GM13976 (cell line): ENCODE measurements around the gene ZNF750.
"Not testable (repeated sequence)": the region's sequence is repeated elsewhere in the genome, so short reads cannot be mapped to it uniquely, and the experiment has no call there.

Experiments used
- DNase-seq: peaks from one replicate; pipeline ENCODE4 v3.0.0; 2012; ENCODE audit warnings: low spot score
- in situ Hi-C: fragments of 300-500 bp; cut with MboI; formaldehyde crosslinking; loops from one replicate; pipeline ENCODE4 v1.12.0; 2022; ENCODE audit warnings: low sequenced_read_pairs, mixed read lengths, inconsistent platforms; ENCODE audit not compliant: unreplicated experiment
- TF ChIP-seq, protein P1 (sequence below): IDR thresholded peaks from 2 replicates; pipeline ENCODE4 v1.5.1; 2012; ENCODE audit warnings: borderline replicate concordance, mild to moderate bottlenecking; ENCODE audit not compliant: insufficient read depth; ENCODE audit errors: extremely low read depth, missing control alignments, control extremely low read depth

Gene ZNF750

DNA sequence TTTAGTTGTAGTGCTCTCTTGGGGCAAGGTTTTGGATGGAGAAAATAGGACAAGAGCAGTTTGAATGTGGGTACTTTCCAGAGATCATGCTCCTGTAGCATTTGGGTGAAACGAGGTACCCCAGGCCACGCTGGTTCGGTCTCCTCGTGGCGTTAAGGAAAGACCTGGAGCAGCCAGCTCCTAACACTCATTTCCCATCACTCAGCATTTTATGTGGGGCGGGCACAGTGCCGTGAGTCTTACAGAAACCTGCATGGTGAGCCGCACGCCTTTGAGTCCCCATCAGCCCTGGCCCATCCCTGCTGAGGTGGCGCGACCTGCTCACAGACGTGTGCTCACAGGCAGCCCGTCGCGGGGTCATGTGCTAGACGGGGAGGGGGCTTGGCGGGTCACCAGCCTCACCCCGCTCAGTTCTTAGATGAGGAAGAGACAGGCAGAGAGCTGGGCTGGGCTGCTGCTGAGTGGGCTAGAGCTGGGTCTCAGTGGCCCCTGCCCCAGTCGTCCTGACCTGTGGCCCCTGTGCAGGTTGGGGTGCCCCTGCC, 50.7 kb downstream of the ZNF750 start:
- in situ Hi-C loops = loop anchor here (10.0 kb wide), 1 partner anchor 136 kb away; no protein-coding TSS in a partner anchor
- TF ChIP-seq, protein P1, sequence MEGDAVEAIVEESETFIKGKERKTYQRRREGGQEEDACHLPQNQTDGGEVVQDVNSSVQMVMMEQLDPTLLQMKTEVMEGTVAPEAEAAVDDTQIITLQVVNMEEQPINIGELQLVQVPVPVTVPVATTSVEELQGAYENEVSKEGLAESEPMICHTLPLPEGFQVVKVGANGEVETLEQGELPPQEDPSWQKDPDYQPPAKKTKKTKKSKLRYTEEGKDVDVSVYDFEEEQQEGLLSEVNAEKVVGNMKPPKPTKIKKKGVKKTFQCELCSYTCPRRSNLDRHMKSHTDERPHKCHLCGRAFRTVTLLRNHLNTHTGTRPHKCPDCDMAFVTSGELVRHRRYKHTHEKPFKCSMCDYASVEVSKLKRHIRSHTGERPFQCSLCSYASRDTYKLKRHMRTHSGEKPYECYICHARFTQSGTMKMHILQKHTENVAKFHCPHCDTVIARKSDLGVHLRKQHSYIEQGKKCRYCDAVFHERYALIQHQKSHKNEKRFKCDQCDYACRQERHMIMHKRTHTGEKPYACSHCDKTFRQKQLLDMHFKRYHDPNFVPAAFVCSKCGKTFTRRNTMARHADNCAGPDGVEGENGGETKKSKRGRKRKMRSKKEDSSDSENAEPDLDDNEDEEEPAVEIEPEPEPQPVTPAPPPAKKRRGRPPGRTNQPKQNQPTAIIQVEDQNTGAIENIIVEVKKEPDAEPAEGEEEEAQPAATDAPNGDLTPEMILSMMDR = no peak
- no peak for DNase-seq

DNA sequence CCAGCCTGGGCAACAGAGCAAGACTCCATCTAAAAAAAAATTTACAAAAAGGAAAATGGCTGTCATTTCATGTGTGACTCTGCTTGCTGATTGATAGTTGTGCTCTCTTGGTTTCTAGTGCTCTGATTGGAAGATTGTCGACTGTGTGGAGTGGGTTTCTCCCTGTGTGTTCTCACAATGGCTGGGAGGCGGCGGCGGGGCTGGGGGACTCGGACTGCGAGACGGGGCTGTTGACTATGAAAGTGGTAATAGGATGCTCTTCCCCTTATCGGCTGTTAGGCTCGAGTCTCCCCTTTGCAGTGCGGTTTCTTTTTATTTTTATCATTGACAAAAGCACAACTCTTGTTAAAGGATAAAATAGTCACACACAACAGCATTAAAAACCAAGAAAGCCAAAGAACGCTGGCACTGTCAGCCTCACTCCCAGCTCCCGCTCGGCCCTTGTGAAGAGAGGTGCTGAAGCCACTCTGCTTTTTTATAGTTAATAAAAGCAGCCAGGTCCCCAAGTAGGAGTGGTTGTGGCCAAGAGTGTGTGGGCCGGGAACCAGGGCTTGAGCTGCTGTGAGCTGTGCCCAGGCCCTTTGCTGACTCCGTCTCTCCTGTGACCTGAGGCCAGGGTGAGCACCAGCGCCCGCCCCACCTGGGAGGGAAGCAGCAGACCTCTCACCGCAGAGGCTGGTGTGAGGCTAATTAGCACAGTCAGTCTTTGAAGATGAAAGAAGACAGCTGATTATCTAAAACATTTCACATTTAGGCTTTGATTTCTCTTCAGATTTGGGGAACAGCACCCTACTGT, 51.4 kb downstream of the ZNF750 start:
- in situ Hi-C loops = loop anchor here (10.0 kb wide), 1 partner anchor 136 kb away; no protein-coding TSS in a partner anchor
- TF ChIP-seq, protein P1 = no peak

DNA sequence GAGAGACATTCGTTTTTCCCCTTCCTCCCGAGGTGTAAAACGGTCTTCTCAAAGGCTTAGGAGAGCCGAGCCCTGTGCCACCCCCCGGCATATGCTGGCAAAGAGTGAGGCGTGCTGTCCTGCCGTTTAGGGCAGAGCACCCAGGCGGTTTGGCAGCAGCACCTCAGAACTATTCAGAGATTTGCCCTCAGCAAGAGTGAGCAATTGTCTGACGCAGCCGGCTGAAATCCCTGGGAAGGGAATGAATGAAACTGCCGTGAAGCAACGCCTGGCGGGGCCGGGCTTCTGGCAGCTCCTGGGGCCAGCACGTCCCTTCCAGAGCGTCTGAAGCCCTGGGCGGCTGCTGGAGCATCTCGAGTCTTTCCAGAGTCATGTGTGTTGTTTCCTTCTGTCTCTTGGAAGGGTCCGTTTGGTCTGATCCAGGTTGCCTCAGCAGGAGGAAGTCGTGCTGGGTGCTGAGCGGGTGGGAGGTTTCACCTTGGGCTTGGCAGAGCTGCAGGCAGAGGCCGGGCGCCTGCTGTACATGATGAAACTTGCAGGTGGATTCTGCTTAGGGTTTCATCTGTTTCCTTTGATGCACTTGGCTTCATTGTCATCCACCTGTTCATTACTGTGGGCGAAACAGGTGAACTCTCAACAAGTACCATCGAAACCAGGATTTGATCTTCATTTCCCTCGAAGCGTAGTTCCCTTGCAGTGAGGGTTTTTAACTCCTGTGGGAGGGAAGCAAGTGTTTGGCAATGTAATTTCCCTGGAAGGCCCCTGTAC, 52.6 kb downstream of the ZNF750 start:
- DNase-seq = no peak
- in situ Hi-C loops = loop anchor here (10.0 kb wide), 1 partner anchor 138 kb away; no protein-coding TSS in a partner anchor

More for the DNA sequence above, 51.4 kb downstream of the ZNF750 start:
- no peak for DNase-seq

DNA sequence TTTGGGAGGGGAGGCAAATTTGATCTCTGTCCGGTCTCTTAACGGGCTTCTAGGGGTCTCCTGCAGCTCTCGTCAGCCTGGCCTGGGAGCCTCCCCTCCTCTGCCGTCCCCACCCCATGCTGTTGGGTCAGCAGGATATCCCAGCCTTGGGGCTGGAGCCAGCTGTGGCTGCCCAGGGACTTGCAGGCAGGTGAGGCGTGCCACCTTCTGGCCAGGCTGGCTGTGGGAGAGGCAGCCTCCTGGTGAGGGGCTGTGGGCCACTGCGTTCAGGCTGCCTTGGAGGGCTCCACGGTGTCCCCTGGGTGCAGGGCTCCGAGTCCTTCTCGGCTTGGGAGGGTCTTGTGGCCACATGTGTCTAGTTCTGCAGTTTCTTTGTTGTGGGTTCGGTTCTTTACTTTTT, 53.4 kb downstream of the ZNF750 start:
- TF ChIP-seq, protein P1 = no peak
- in situ Hi-C loops = loop anchor here (10.0 kb wide), 1 partner anchor 138 kb away; no protein-coding TSS in a partner anchor
- DNase-seq = no peak

More for the DNA sequence above, 52.6 kb downstream of the ZNF750 start:
- TF ChIP-seq, protein P1 = no peak

DNA sequence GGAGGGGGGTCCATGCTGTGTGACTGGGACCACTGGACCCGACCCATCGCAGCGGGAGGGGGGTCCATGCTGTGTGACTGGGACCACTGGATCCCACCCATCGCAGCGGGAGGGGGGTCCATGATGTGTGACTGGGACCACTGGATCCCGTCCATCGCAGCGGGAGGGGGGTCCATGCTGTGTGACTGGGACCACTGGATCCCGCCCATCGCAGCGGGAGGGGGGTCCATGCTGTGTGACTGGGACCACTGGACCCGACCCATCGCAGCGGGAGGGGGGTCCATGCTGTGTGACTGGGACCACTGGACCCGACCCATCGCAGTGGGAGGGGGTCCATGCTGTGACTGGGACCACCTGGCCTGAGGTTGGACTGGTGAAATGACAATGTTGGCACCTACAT, 54.2 kb downstream of the ZNF750 start:
- in situ Hi-C loops = loop anchor here (10.0 kb wide), 1 partner anchor 139 kb away; no protein-coding TSS in a partner anchor
- not testable (repeated sequence) for DNase-seq

DNA sequence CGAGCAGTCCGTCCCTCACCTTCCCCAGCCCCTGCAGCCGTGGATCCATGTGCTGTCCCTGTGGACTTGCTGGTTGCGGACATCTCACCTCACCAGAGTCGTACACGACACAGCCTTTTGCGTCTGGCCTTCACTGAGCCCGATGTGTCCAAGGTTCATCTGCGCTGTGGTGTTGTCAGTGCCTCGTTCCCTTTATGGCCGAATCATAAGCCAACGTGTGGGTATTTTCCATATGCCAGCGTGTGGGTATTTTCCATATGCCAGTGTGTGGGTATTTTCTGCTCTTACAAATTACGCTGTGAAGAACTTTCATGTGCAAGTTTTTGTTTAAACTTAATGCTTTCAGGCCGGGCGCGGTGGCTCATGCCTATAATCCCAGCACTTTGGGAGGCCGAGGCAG, 56.3 kb downstream of the ZNF750 start:
- TF ChIP-seq, protein P1 = no peak
- DNase-seq = no peak
- in situ Hi-C loops = loop anchor here (10.0 kb wide), 1 partner anchor 141 kb away; no protein-coding TSS in a partner anchor
